CD4-positive, alpha-beta T cell treated with Interleukin-12 subunit alpha and Interleukin-12 subunit beta, for 1 hour (primary cell): Measurements from ENCODE around the gene PRR16.

ENCODE experiments used
- DNase-seq: peaks from one replicate; pipeline ENCODE4 v3.0.0-alpha.2; 2020

The PRR16 gene

DNA sequence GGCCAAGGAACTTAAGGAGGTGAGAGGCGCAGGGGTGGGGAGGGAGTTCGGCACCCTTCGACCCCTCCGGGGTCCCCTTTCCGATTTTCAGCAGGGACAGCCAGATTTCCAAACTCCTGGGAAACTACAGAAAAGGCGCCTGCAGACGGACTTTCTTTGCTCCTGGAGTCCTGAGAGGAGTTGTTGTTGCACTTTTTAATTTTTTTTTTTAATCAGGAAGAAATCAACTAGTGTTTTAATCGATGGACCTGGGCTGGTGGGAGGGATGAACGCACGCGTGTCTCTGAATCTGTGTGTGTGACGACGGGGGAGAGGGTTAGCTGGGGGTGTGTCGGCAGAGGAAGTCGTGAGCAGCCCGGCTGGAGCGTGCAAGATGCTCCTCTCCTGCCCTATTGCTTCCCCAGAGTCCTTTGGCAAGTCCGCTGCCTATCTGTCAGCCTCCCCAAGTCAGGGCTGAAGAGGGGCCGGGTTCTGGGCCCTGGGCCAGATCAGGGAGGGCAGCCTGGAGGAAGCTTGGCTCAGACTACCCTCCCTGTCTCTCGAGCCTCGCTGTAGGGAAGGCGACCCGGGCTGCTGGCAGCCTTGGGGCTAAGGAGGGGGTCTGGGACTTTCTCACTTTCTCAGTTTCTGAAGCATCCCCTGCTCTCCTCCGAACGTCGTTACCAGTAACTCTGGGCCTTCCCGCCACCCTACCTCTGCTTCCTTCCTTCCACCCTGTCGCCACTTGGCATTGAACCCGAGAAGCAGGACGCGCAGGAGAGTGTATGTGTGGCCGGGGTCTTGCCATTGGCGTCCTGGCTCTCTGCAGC lies 731 bp downstream of the PRR16 start:
- no peak for DNase-seq

- no peak for DNase-seq
Measured at GRCh38 chr5:120465436-120465961, 1.4 kb downstream of the PRR16 start.

- no peak for DNase-seq
Measured at GRCh38 chr5:120466341-120467006, 2.4 kb downstream of the PRR16 start.

GRCh38 chr5:120471971-120472370 lies 7.9 kb downstream of the PRR16 start:
- no peak for DNase-seq

DNA sequence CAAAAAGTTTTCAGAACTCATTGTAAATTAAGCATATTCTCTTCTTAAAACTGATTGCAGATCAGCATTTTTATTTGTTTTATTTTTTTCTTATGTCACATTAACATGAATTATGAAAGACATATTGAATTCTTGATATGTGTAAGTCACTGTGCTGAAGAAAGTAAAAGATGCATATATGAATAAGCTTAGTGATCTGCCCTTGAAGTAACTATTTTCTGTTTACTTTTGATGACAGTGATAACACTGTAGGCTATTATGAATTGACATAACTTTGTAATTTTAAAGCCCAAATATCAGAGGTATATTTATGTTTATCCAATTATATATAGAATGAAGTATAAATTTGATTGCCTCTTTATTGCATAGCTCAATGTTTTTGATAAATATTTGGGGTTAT lies 8.8 kb downstream of the PRR16 start:
- DNase-seq, result no peak

DNA sequence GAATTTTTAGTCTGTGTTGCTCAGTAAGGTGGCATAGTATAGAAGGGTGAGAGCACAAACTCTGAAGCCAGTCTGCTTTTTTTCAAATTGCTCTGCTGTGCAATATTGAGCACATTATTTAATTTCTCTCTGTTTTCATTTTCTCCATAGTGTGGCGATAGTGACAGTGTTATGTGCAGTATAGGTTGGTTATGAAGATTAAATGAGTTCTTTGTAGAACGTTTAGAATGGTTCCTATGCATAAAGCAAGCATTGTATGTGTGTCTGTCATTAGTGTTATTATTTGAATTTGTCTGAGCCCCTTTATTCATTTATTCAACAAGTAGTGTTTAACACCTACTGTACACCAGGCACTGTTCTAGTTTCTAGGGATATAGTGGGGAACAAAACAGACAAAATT lies 9.2 kb downstream of the PRR16 start:
- DNase-seq, result no peak

GRCh38 chr5:120476063-120476462 lies 12.0 kb downstream of the PRR16 start:
- no peak for DNase-seq

DNA sequence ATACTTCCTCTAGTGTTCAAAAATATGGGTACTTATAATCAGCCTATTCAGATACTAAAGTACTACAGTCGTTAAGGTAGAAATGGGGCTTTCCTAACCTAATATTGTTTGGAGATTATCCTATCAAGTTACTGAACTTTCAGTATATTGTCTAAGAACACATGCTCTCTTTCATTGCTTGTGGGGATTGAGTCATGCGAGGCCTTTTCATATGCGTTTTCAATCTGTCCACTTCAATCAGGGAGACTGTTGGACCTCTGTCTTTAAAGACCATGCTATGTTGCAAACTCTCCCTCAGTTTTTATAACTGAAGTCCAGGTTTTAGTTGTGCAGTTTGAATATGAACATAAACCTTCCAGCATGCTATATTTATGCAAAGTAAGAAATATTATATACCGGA lies 15.0 kb downstream of the PRR16 start:
- no peak for DNase-seq

- DNase-seq, result no peak
Measured at GRCh38 chr5:120499876-120500563, 35.9 kb downstream of the PRR16 start.

GRCh38 chr5:120502531-120502930 lies 38.4 kb downstream of the PRR16 start:
- no peak for DNase-seq

- DNase-seq, result no peak
Measured at GRCh38 chr5:120503341-120503740, 39.2 kb downstream of the PRR16 start.

- no peak for DNase-seq
Measured at GRCh38 chr5:120504057-120504456, 40.0 kb downstream of the PRR16 start.

- no peak for DNase-seq
Measured at GRCh38 chr5:120507197-120507596, 43.1 kb downstream of the PRR16 start.

GRCh38 chr5:120507800-120508463 lies 43.8 kb downstream of the PRR16 start:
- no peak for DNase-seq

DNA sequence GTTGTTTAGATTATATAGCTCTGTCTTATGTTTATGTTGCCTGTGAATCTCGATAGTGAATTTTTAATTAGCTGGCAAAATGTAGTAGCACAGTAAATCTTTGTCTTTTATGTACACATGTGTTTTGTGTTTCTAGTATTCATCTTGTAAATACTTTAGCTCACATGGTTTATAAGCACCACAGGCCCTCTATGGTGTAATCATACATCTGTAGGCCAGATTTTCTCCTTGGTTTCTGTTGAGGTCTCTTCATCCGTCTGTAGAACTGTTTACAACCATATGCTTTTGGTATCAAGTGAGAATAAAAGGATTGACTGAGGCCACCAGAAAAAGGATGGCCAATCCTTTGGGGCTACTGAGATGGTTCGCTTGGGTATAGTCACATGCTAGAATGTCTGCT lies 45.0 kb downstream of the PRR16 start:
- DNase-seq, result no peak

GRCh38 chr5:120510098-120510637 lies 46.1 kb downstream of the PRR16 start:
- DNase-seq, result no peak

DNA sequence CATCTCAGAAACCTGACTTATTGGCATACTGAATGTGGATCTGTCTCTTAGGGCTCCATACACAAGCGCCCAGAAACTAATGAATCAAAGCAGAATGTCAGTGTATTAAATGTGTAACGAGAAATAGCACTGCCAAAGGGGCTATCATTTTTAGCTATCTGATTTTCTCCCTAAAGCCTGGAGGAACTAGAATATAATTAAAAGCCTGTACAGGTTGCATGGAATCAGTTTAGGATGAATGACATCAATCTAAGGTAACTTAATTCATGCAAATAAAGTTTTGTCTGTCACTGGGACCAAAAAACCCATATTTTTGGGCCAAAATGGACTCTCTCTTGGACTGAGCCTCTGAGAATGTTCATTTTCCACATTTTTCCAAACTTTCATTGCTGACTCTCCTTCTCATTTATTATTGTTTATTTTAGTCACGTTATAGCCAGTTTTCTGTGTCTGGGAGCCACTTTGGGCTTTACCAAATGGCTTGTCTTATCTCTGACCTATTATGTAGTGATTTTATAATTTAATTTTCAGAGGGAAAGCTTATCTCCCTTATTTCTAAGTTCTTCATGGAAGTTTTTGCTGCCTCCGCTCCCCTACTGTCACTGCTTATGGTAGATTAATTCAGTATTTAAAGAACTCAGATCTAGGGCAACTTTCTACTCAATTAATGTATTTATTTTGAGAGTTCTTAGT lies 47.0 kb downstream of the PRR16 start:
- DNase-seq, result no peak

- DNase-seq, result no peak
Measured at GRCh38 chr5:120512068-120512467, 48.0 kb downstream of the PRR16 start.

GRCh38 chr5:120512791-120513650 lies 48.9 kb downstream of the PRR16 start:
- no peak for DNase-seq

- no peak for DNase-seq
Measured at GRCh38 chr5:120516805-120517204, 52.7 kb downstream of the PRR16 start.

DNA sequence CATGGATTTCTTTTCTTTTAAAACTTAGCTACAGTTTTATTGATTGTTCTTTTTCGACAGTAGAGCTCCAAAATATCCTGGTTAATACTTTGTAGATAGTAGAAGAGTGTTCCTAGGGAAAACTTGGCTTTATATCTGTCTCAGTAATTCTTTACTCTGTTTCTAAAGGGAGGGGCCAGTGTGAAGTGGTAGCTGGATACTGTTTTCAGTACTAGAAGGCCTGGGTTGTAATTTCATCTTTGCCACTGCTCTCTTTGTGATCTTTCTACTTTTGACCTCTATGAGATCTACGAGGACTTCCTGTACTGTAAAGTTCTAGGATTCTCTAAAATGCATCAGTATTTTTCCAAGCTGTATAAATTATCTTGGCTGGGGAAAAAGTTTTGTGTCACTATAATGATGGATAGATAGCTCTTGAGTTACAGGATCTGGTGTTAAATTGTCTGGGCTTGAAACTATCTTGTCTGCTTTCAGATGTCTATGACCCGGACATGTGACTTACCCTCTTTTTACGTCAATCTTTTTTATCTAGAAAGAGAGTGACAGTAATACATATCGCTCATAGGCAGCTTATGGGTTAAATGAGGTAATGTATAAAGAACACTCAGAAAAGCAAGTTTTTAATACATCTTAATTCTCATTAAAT lies 53.6 kb downstream of the PRR16 start:
- no peak for DNase-seq
